ENCODE measurements around the gene PSMB8. TPM values are rescaled to one million over a fixed set of nuclear protein-coding genes. Genes with fewer than 3 reads are reported as not detected.
"Not testable (repeated sequence)": the region's sequence is repeated elsewhere in the genome, so short reads cannot be mapped to it uniquely, and the experiment has no call there.

The PSMB8 gene
- total and polyA plus RNA-seq, 2 of the 4 experiments (the other 2 are of a cell fraction) = 31.6 to 33.3 TPM

DNA sequence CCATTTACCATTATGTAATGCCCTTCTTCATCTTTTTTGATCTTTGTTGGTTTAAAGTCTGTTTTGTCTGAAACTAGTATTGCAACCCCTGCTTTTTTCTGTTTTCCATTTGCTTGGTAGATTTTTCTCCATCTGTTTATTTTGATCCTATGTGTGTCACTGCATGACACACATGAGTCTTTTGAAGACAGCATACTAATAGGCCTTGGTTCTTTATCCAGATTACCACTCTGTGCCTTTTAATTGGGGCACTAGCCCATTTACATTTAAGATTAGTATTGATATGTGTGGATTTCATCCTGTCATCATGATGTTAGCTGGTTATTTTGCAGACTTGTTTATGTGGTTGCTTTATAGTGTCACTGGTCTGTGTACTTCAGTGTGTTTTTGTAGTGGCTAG is 38.4 kb downstream of the PSMB8 start:
- H3K9me3 ChIP-seq (ENCODE audit: control insufficient read depth, insufficient read depth, low read length); H3K23ac ChIP-seq (ENCODE audit: low read depth, low read length); H3K56ac ChIP-seq (ENCODE audit: extremely low read depth, insufficient read depth, low read length); H3K27me3 ChIP-seq (ENCODE audit: control insufficient read depth, insufficient read depth, low read length); H2BK120ac ChIP-seq (ENCODE audit: low read depth, low read length); H4K91ac ChIP-seq (ENCODE audit: insufficient read depth, low read depth, low read length); H2BK15ac ChIP-seq (ENCODE audit: low read depth, low read length); intact Hi-C loops (cut with micrococcal nuclease); H2AK5ac ChIP-seq (ENCODE audit: low read depth, low read length); H3K9ac ChIP-seq (ENCODE audit: low read depth, low read length); H2BK20ac ChIP-seq (ENCODE audit: low read depth, low read length); H4K5ac ChIP-seq (ENCODE audit: low read depth, low read length); CTCF ChIA-PET; BruUV-seq (replicated peaks); H4K8ac ChIP-seq (ENCODE audit: low read depth in 2 of 2, low read length in 2 of 2); H3K36me3 ChIP-seq (ENCODE audit: control insufficient read depth, insufficient read depth, low read length); H4K20me1 ChIP-seq (ENCODE audit: insufficient read depth, low read length); dilution Hi-C loops (cut with HindIII; ENCODE audit: low sequenced_read_pairs, unreplicated experiment); H3K4ac ChIP-seq (ENCODE audit: low read depth, low read length); H3K4me2 ChIP-seq (ENCODE audit: low read depth, low read length); H3K79me1 ChIP-seq (ENCODE audit: low read depth in 1 of 2, low read length in 2 of 2); DNase-seq; ATAC-seq (ENCODE audit: low read depth); H3K27ac ChIP-seq (ENCODE audit: insufficient read depth, low read length); H3K18ac ChIP-seq (ENCODE audit: low read depth, low read length); H2AFZ ChIP-seq (replicated peaks; ENCODE audit: low read length, poor library complexity); H3K4me1 ChIP-seq (ENCODE audit: control insufficient read depth, insufficient read depth, low read length); H2AK9ac ChIP-seq (replicated peaks; ENCODE audit: low read depth, low read length, poor library complexity); in situ Hi-C loops (cut with MboI; ENCODE audit: low sequenced_read_pairs); H3K4me3 ChIP-seq (ENCODE audit: insufficient read depth, low read depth, low read length); H2BK5ac ChIP-seq (ENCODE audit: low read depth, low read length, poor library complexity, severe bottlenecking); POLR2A ChIA-PET (ENCODE audit: unreplicated experiment); H3K14ac ChIP-seq (replicated peaks; ENCODE audit: low read depth, low read length); H3K9me1 ChIP-seq (ENCODE audit: insufficient read depth, low read length): not testable (repeated sequence)

All from IMR-90 (cell line).